ENCODE results near the gene TRIM8. TPM values are rescaled to one million over a fixed set of nuclear protein-coding genes. Genes with fewer than 3 reads are reported as not detected.
A peak's percentile ranks its signal among the peaks of the same experiment; 100 is the strongest.

The TRIM8 gene
- total RNA-seq, 1 donor from 2014 or later: 219 TPM

DNA sequence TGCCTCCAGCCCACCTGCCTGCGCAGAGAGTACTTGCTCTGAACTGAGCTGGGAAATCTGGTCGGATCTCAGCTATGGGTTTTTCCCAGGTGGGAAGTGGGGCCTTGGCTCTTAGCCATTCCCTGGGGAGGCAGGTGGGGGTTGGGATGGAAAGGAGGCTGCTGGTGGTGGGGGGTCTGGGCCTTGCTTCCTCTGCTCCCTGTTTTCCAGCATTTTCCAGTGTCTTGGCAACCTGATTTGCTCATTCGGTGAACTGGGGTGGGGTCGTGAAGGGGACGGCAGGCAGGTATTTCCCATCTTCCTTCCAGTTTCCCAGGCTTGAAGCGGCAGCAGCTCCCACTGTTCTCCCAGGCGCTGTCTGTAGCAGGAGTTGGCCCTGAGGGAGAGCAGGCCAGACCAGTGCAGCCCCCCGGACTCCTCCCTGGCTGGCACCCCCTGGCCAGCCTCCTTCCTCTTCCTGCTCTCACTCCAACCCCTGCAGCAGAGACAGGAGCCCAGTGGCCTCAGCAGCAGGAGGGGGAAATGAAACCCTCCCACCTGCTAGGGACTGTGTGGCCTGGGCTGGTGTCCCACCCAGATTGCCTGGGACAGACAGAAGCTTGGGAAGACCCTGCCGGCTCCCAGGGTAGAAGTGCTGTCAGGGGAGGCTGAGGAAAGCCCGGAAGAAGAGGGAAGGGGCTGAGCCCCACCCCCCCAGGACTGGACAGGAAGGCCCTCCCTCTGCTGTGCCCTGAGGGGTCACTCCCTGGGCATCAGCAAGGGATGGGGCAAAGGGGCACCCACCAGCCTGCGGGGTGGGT, 6.6 kb downstream of the TRIM8 start:
- Mint-ChIP-seq H3K27me3 (ENCODE audit: unreplicated experiment) (peaks cover 25% of the 10 kb centered on the region), H3K4me3 (ENCODE audit: unreplicated experiment) (peak overlapping the region; percentile 79), H3K27ac (ENCODE audit: unreplicated experiment) (no peak overlapping the region), H3K9me3 (ENCODE audit: unreplicated experiment) (no peaks in the 10 kb centered on the region), H3K36me3 (ENCODE audit: low read depth, unreplicated experiment) (peaks cover 64% of the 10 kb centered on the region), H3K4me1 (ENCODE audit: unreplicated experiment) (peaks cover 64% of the 10 kb centered on the region)
- TF ChIP-seq, protein P1, sequence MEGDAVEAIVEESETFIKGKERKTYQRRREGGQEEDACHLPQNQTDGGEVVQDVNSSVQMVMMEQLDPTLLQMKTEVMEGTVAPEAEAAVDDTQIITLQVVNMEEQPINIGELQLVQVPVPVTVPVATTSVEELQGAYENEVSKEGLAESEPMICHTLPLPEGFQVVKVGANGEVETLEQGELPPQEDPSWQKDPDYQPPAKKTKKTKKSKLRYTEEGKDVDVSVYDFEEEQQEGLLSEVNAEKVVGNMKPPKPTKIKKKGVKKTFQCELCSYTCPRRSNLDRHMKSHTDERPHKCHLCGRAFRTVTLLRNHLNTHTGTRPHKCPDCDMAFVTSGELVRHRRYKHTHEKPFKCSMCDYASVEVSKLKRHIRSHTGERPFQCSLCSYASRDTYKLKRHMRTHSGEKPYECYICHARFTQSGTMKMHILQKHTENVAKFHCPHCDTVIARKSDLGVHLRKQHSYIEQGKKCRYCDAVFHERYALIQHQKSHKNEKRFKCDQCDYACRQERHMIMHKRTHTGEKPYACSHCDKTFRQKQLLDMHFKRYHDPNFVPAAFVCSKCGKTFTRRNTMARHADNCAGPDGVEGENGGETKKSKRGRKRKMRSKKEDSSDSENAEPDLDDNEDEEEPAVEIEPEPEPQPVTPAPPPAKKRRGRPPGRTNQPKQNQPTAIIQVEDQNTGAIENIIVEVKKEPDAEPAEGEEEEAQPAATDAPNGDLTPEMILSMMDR (IDR thresholded peaks at IDR 0.05; ENCODE audit: unreplicated experiment): no peak
- DNase-seq (ENCODE audit: low spot score): no peak

DNA sequence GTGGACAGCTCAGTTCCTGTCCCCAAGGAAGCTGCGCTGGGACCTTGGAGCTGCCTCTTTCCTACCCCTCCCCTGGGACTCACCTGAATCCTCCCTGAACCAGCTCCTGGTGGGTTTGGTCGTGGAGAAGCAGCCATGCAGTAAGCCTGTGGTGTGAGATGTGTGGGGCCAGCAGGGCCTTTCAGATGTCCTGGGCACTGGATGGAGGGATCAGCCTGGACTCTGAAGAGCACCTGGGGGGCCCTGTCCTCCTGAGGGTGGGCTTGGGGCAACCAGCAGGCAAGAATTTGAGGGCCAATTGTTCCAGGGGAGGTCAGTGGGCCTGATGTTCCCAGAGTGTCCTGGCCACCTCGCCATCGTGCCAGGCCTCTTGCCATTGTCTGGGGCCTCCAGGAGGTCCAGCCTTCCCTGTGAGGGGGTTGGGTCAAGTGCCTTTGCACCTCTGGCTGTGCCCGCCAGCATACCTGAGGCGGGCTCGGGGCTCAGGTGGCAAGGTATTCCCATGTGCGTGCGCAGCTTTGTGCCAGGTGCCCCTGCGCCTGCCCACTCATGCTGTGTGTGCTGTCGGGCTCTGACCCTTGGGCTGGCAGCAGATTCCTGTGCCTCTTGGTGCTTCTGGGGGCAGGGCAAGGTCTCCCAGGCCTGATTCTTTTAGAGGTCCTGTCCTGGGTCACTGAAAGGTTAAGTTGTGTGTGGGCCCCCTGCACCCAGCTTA, 7.3 kb downstream of the TRIM8 start:
- H3K27me3 Mint-ChIP-seq (ENCODE audit: unreplicated experiment): peaks cover 21% of the 10 kb centered on the region
- H3K4me1 Mint-ChIP-seq (ENCODE audit: unreplicated experiment): peaks cover 57% of the 10 kb centered on the region
- no peak overlapping the region for H3K4me3 Mint-ChIP-seq (ENCODE audit: unreplicated experiment)
- H3K36me3 Mint-ChIP-seq (ENCODE audit: low read depth, unreplicated experiment): peaks cover 56% of the 10 kb centered on the region
- DNase-seq (ENCODE audit: low spot score): no peak
- TF ChIP-seq, protein P1 (IDR thresholded peaks at IDR 0.05; ENCODE audit: unreplicated experiment): no peak
- no peaks in the 10 kb centered on the region for H3K9me3 Mint-ChIP-seq (ENCODE audit: unreplicated experiment)
- no peak overlapping the region for H3K27ac Mint-ChIP-seq (ENCODE audit: unreplicated experiment)

DNA sequence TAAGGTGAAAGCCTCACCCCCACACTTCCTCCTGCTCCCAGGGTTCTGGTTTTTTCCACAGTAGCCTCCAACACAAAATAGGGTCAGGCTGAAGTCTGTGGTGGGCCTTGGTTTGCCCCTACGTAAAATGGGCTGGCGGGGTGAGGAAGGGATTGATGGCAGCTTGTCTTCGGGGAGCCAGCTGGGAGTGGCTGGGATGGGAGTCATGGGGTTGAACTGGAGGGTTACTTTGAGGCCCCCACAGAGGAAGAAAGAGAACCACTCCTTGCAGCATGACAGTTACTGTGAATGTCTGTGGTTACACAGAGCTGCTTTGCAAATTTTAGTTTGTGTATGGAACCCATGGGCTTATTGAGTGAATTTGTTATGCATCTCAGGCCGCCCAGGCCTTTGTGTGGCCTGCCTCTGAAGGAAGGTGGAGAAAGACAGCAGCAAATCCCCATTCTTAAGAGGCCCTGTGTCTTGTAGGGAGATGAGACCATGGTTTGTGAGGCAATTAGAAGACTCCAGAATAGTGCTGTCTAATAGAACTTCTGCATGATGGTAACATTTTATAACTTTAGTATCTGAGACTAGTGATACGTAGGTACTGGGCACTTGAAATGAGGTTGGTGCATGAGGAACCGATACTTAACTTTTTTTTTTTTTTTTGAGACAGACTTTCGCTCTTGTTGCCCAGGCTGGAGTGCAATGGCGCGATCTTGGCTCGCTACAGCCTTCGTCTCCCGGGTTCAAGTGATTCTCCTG, 8.1 kb downstream of the TRIM8 start:
- H3K27ac Mint-ChIP-seq (ENCODE audit: unreplicated experiment): no peak overlapping the region
- peak overlapping the region; percentile 62 for H3K4me3 Mint-ChIP-seq (ENCODE audit: unreplicated experiment)
- H3K4me1 Mint-ChIP-seq (ENCODE audit: unreplicated experiment): peaks cover 53% of the 10 kb centered on the region
- H3K27me3 Mint-ChIP-seq (ENCODE audit: unreplicated experiment): peaks cover 18% of the 10 kb centered on the region
- TF ChIP-seq, protein P1 (IDR thresholded peaks at IDR 0.05; ENCODE audit: unreplicated experiment): no peak
- DNase-seq (ENCODE audit: low spot score): no peak
- H3K36me3 Mint-ChIP-seq (ENCODE audit: low read depth, unreplicated experiment): peaks cover 55% of the 10 kb centered on the region
- no peaks in the 10 kb centered on the region for H3K9me3 Mint-ChIP-seq (ENCODE audit: unreplicated experiment)

DNA sequence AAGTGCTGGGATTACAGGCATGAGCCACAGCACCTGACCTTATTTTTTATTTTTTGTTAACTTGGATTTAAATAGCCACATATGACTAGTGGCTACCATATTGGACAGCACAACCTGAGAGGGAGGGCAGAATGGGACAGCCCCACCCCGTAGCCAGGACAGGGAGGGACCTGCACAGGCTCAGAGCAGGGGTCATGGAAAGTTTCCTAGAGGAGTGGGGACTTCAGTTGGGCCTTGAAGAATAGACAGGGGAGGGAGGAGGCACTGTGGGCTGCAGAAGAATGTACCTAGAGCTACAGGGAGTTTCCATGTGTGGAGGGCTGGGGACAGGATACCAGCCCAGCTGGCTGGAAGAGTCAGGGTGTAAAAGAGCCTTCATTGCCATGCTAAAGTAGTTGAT, 8.8 kb downstream of the TRIM8 start:
- TF ChIP-seq, protein P1 (IDR thresholded peaks at IDR 0.05; ENCODE audit: unreplicated experiment): no peak
- peaks cover 52% of the 10 kb centered on the region for H3K4me1 Mint-ChIP-seq (ENCODE audit: unreplicated experiment)
- H3K27ac Mint-ChIP-seq (ENCODE audit: unreplicated experiment): peak overlapping the region; percentile 51
- peak overlapping the region; percentile 84 for H3K4me3 Mint-ChIP-seq (ENCODE audit: unreplicated experiment)
- no peak for DNase-seq (ENCODE audit: low spot score)
- H3K36me3 Mint-ChIP-seq (ENCODE audit: low read depth, unreplicated experiment): peaks cover 55% of the 10 kb centered on the region
- peaks cover 22% of the 10 kb centered on the region for H3K27me3 Mint-ChIP-seq (ENCODE audit: unreplicated experiment)
- no peaks in the 10 kb centered on the region for H3K9me3 Mint-ChIP-seq (ENCODE audit: unreplicated experiment)

Data from endothelial cell (in vitro differentiated cells).